Hippocampal formation (tissue), 2 donors: Measurements from ENCODE around the gene RELN.
"Not testable (repeated sequence)": the region's sequence is repeated elsewhere in the genome, so short reads cannot be mapped to it uniquely, and the experiment has no call there.

Source experiments
- DNase-seq, 2 donors: peaks; one replicate each; lab custom pipeline; 2025; lab: John Stamatoyannopoulos, UW

RELN gene

GRCh38 chr7:103989200-103989784, at the start of gene RELN:
TSS of gene RELN (minus strand) at chr7:103989658. CDS start at chr7:103989356, 302 bp downstream.
- DNase-seq: no peak

GRCh38 chr7:104038136-104038535, 48.7 kb upstream of the RELN start:
- DNase-seq: no peak

- DNase-seq: not testable (repeated sequence)
These were observed 47.4 kb upstream of the RELN start for GRCh38 chr7:104036889-104037288.

GRCh38 chr7:104035351-104035750, 45.9 kb upstream of the RELN start:
- DNase-seq: no peak

- no peak for DNase-seq
These were observed 45.2 kb upstream of the RELN start for GRCh38 chr7:104034679-104035078.

GRCh38 chr7:104033837-104034236, 44.4 kb upstream of the RELN start:
- no peak for DNase-seq

- no peak for DNase-seq
These were observed 43.0 kb upstream of the RELN start for GRCh38 chr7:104032486-104032885.

- DNase-seq: no peak
These were observed 40.3 kb upstream of the RELN start for GRCh38 chr7:104029765-104030164.

GRCh38 chr7:104024632-104025031, 35.2 kb upstream of the RELN start:
- DNase-seq: no peak

- DNase-seq: no peak
These were observed 33.6 kb upstream of the RELN start for GRCh38 chr7:104023100-104023499.

GRCh38 chr7:104018425-104018824, 29.0 kb upstream of the RELN start:
- DNase-seq: no peak

GRCh38 chr7:104017001-104017400, 27.5 kb upstream of the RELN start:
- DNase-seq: no peak

- DNase-seq: no peak
These were observed 23.4 kb upstream of the RELN start for GRCh38 chr7:104012835-104013234.

- no peak for DNase-seq
These were observed 22.4 kb upstream of the RELN start for GRCh38 chr7:104011829-104012228.

- no peak for DNase-seq
These were observed 20.8 kb upstream of the RELN start for GRCh38 chr7:104010052-104010909.

- no peak for DNase-seq
These were observed 18.6 kb upstream of the RELN start for GRCh38 chr7:104008107-104008506.

GRCh38 chr7:104007614-104008013, 18.2 kb upstream of the RELN start:
- DNase-seq: no peak

- DNase-seq: no peak
These were observed 15.7 kb upstream of the RELN start for GRCh38 chr7:104005197-104005596.

GRCh38 chr7:103996639-103997038, 7.2 kb upstream of the RELN start:
- DNase-seq: no peak

- no peak for DNase-seq
These were observed 6.6 kb upstream of the RELN start for GRCh38 chr7:103996017-103996551.

- DNase-seq: no peak
These were observed 6.1 kb upstream of the RELN start for GRCh38 chr7:103995554-103995953.

GRCh38 chr7:103993551-103993950, 4.1 kb upstream of the RELN start:
- no peak for DNase-seq

GRCh38 chr7:103991406-103991805, 1.9 kb upstream of the RELN start:
- no peak for DNase-seq
